SK-N-SH treated with all-trans-retinoic acid at 6 μM for 48 hours (cell line): ENCODE results near the gene KCNS1.
A peak's percentile ranks its signal among the peaks of the same experiment; 100 is the strongest.

ENCODE experiments used
- ATAC-seq: fragments of 200-7000 bp; cut with Tn5 transposase; 3 replicates; pipeline ENCODE4 v1.9.1; 2020; ENCODE audit warnings: mild to moderate bottlenecking, moderate library complexity
- ARNTL ChIP-seq: fragments of 450-650 bp; formaldehyde crosslinking; IDR thresholded peaks from 2 replicates; pipeline ENCODE4 v1.5.0; 2020; ENCODE audit warnings: low read depth, mild to moderate bottlenecking, moderate library complexity, borderline replicate concordance
- BACH2 ChIP-seq: fragments of 250-450 bp; sonication (Bioruptor Pico); IDR thresholded peaks from 2 replicates; pipeline ENCODE4 v1.9.0; 2021; ENCODE audit warnings: mild to moderate bottlenecking, borderline replicate concordance
- CREB5 ChIP-seq: fragments of 250-450 bp; sonication (Bioruptor Pico); IDR thresholded peaks from 2 replicates; pipeline ENCODE4 v1.5.1; 2020; ENCODE audit warnings: low read depth, mild to moderate bottlenecking, moderate library complexity
- CSDC2 ChIP-seq: fragments of 250-450 bp; sonication (Bioruptor Pico); IDR thresholded peaks from 2 replicates; pipeline ENCODE4 v1.5.0; 2020; ENCODE audit warnings: mild to moderate bottlenecking, moderate library complexity
- ESRRG ChIP-seq: fragments of 250-450 bp; sonication (Bioruptor Pico); IDR thresholded peaks from 2 replicates; pipeline ENCODE4 v1.6.1; 2021; ENCODE audit warnings: mild to moderate bottlenecking
- GLIS3 ChIP-seq: fragments of 250-450 bp; sonication (Bioruptor Pico); IDR thresholded peaks from 2 replicates; pipeline ENCODE4 v1.5.0; 2020; ENCODE audit warnings: mild to moderate bottlenecking, moderate library complexity
- ISL1 ChIP-seq: fragments of 250-450 bp; sonication (Bioruptor Pico); IDR thresholded peaks from 2 replicates; pipeline ENCODE4 v2.1.2; 2022; ENCODE audit warnings: mild to moderate bottlenecking, moderate library complexity
- OSR1 ChIP-seq: fragments of 250-450 bp; sonication (Bioruptor Pico); IDR thresholded peaks from 2 replicates; pipeline ENCODE4 v1.8.0; 2022; ENCODE audit warnings: moderate library complexity, mild to moderate bottlenecking, inconsistent platforms
- PATZ1 ChIP-seq: fragments of 250-450 bp; sonication (Bioruptor Pico); IDR thresholded peaks from 2 replicates; pipeline ENCODE4 v1.8.0; 2020; ENCODE audit warnings: mild to moderate bottlenecking, moderate library complexity, borderline replicate concordance
- POU6F1 ChIP-seq: fragments of 250-450 bp; sonication (Bioruptor Pico); IDR thresholded peaks from 2 replicates; pipeline ENCODE4 v1.8.0; 2021; ENCODE audit warnings: low read depth, mild to moderate bottlenecking, moderate library complexity, borderline replicate concordance
- RARB ChIP-seq: fragments of 250-450 bp; sonication (Bioruptor Pico); IDR thresholded peaks from 2 replicates; pipeline ENCODE4 v1.8.0; 2021; ENCODE audit warnings: mild to moderate bottlenecking, moderate library complexity
- SNAI2 ChIP-seq: fragments of 250-450 bp; sonication (Bioruptor Pico); IDR thresholded peaks from 2 replicates; pipeline ENCODE4 v1.5.0; 2020; ENCODE audit warnings: mild to moderate bottlenecking, moderate library complexity
- TCF4 ChIP-seq: fragments of 250-450 bp; sonication (Bioruptor Pico); IDR thresholded peaks from 2 replicates; pipeline ENCODE4 v1.8.0; 2021; ENCODE audit warnings: mild to moderate bottlenecking, moderate library complexity, borderline replicate concordance
- TOX ChIP-seq: fragments of 250-450 bp; sonication (Bioruptor Pico); IDR thresholded peaks from 2 replicates; pipeline ENCODE4 v1.8.0; 2021; ENCODE audit warnings: mild to moderate bottlenecking, moderate library complexity, borderline replicate concordance
- TSHZ2 ChIP-seq: fragments of 250-450 bp; sonication (Bioruptor Pico); IDR thresholded peaks from 2 replicates; pipeline ENCODE4 v1.5.0; 2020; ENCODE audit warnings: mild to moderate bottlenecking, moderate library complexity
- ZC3H10 ChIP-seq: fragments of 250-450 bp; sonication (Bioruptor Pico); IDR thresholded peaks from 2 replicates; pipeline ENCODE4 v1.5.1; 2021; ENCODE audit warnings: mild to moderate bottlenecking, moderate library complexity
- ZFP3 ChIP-seq: fragments of 250-450 bp; sonication (Bioruptor Pico); IDR thresholded peaks from 2 replicates; pipeline ENCODE4 v1.5.0; 2020; ENCODE audit warnings: mild to moderate bottlenecking, moderate library complexity
- ZFP30 ChIP-seq: fragments of 450-650 bp; formaldehyde crosslinking; IDR thresholded peaks from 2 replicates; pipeline ENCODE4 v1.5.0; 2022; ENCODE audit warnings: mild to moderate bottlenecking, moderate library complexity
- ZNF565 ChIP-seq: fragments of 450-650 bp; formaldehyde crosslinking; conservative IDR thresholded peaks from 2 replicates; pipeline ENCODE4 v1.5.0; 2020; ENCODE audit warnings: low read depth, mild to moderate bottlenecking, moderate library complexity
- ZNF70 ChIP-seq: fragments of 450-650 bp; formaldehyde crosslinking; IDR thresholded peaks from 2 replicates; pipeline ENCODE4 v1.5.0; 2020; ENCODE audit warnings: mild to moderate bottlenecking, moderate library complexity
- ZNF8 ChIP-seq: fragments of 450-650 bp; formaldehyde crosslinking; IDR thresholded peaks from 2 replicates; pipeline ENCODE4 v1.5.0; 2020; ENCODE audit warnings: mild to moderate bottlenecking, moderate library complexity
- TF ChIP-seq, protein P1 (sequence below): fragments of 250-450 bp; sonication (Bioruptor Pico); IDR thresholded peaks from 2 replicates; pipeline ENCODE4 v1.5.1; 2021; ENCODE audit warnings: mild to moderate bottlenecking, moderate library complexity

The KCNS1 gene

DNA sequence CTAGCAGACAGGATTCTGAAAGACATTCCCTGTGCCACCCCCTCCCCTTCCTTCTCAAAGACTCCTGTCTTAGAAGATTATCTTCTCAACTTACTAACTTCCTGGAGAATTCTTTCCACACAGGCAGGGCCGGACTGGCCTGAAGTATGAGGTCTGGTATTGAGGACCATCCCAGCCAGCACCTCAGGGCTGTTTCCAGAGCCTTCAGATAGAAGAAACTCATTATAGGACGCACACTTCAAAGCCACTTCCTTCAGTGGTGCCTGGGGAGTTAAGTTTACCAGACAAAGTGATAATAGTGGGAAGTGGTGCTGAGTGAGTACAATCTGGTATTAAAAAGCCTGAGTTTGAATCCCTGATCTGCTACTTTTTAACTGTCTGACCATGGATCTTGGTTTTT lies 15.6 kb downstream of the KCNS1 start (continued):
- TF ChIP-seq PATZ1 (CRISPR knock-in tag) = no peak

DNA sequence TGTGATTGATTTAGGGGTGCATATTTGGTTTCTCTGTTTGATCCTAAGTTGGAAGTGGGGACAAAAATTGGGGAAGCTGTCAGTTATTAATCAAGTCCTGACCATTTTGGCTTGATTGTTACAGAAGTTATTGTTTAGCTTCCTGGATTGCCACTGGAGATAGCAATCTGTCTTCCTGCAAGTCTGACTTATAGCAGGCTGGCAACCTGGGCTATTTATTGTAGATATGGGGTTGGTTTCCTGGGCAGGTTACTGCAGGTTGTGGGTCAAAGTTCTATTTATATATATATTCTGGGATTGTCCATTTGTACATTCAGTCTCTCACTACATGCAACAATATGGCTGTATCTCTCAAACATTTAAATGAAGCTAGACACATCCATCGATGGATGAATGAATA lies 17.8 kb downstream of the KCNS1 start:
- TF ChIP-seq TCF4 (CRISPR knock-in tag) (no peak), CSDC2 (CRISPR knock-in tag) (no peak), ARNTL (CRISPR knock-in tag) (no peak), RARB (no peak), TSHZ2 (no peak), PATZ1 (CRISPR knock-in tag) (no peak), TOX (no peak), ZFP3 (CRISPR knock-in tag) (no peak), ZFP30 (CRISPR knock-in tag) (no peak), ZNF565 (CRISPR knock-in tag) (no peak), GLIS3 (no peak), SNAI2 (CRISPR knock-in tag) (no peak), ISL1 (CRISPR knock-in tag) (no peak), OSR1 (CRISPR knock-in tag) (no peak), BACH2 (CRISPR knock-in tag) (no peak), ZNF8 (CRISPR knock-in tag) (no peak)
- ATAC-seq = no peak

- TF ChIP-seq RARB (no peak), ESRRG (CRISPR knock-in tag) (no peak), SNAI2 (CRISPR knock-in tag) (no peak), ZC3H10 (no peak), OSR1 (CRISPR knock-in tag) (no peak), CREB5 (CRISPR knock-in tag) (no peak), GLIS3 (no peak), ZNF565 (CRISPR knock-in tag) (no peak)
- no peak for ATAC-seq
Observed at GRCh38 chr20:45082468-45082867, 18.5 kb downstream of the KCNS1 start.

DNA sequence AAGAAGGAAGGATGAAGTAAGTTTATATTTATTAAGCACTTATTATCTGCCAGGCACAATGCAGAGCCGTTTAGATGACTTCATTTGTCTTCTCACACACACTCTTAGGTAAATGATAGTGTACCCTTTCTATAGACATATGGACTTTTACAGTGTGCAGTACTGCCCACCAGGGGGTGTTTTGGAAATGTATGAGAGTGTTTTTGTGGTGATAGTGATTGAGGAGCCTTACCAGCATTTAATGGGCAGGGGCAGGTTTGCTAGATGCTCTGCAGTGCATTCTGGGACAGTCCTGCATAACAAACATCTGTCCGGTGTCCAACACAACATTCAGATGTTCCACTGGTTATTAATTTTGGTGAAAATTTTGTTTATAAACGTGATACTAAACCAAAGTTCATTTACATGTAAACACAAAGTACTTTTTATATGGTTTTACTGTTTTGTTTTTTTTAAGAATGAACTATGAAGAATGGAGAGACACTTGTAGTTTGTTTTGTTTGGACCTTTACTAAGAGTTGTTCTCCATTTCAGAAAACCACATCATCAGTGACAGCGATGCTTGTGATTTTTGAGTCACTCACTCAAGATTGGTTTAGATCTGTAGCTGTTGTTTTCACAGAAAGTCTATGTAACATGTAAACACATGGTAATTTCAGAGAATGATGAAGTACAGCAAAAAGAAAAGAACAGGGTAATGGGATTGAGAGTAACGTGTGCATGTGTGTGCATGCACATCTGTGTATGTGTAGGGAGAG lies 19.9 kb downstream of the KCNS1 start:
- TF ChIP-seq ZNF70 (CRISPR knock-in tag) (no peak), PATZ1 (CRISPR knock-in tag) (no peak), TOX (no peak), ZC3H10 (no peak), OSR1 (CRISPR knock-in tag) (no peak), POU6F1 (CRISPR knock-in tag) (no peak), ZNF565 (CRISPR knock-in tag) (no peak), RARB (no peak), ISL1 (CRISPR knock-in tag) (no peak), SNAI2 (CRISPR knock-in tag) (no peak), CSDC2 (CRISPR knock-in tag) (no peak), ZFP30 (CRISPR knock-in tag) (no peak), GLIS3 (no peak), ZNF8 (CRISPR knock-in tag) (no peak)
- TF ChIP-seq, protein P1, sequence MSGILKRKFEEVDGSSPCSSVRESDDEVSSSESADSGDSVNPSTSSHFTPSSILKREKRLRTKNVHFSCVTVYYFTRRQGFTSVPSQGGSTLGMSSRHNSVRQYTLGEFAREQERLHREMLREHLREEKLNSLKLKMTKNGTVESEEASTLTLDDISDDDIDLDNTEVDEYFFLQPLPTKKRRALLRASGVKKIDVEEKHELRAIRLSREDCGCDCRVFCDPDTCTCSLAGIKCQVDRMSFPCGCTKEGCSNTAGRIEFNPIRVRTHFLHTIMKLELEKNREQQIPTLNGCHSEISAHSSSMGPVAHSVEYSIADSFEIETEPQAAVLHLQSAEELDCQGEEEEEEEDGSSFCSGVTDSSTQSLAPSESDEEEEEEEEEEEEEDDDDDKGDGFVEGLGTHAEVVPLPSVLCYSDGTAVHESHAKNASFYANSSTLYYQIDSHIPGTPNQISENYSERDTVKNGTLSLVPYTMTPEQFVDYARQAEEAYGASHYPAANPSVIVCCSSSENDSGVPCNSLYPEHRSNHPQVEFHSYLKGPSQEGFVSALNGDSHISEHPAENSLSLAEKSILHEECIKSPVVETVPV (CRISPR knock-in tag) = no peak
- ATAC-seq = peak; percentile 71
